Left forelimb (tissue), 1 donor: ENCODE data around the gene ADAM23.
"Not testable (repeated sequence)": the region's sequence is repeated elsewhere in the genome, so short reads cannot be mapped to it uniquely, and the experiment has no call there.

ENCODE experiments used
- DNase-seq: peaks from one replicate; pipeline ENCODE4 v3.0.0-alpha.2; 2018; ENCODE audit warnings: low spot score

Gene ADAM23, protein sequence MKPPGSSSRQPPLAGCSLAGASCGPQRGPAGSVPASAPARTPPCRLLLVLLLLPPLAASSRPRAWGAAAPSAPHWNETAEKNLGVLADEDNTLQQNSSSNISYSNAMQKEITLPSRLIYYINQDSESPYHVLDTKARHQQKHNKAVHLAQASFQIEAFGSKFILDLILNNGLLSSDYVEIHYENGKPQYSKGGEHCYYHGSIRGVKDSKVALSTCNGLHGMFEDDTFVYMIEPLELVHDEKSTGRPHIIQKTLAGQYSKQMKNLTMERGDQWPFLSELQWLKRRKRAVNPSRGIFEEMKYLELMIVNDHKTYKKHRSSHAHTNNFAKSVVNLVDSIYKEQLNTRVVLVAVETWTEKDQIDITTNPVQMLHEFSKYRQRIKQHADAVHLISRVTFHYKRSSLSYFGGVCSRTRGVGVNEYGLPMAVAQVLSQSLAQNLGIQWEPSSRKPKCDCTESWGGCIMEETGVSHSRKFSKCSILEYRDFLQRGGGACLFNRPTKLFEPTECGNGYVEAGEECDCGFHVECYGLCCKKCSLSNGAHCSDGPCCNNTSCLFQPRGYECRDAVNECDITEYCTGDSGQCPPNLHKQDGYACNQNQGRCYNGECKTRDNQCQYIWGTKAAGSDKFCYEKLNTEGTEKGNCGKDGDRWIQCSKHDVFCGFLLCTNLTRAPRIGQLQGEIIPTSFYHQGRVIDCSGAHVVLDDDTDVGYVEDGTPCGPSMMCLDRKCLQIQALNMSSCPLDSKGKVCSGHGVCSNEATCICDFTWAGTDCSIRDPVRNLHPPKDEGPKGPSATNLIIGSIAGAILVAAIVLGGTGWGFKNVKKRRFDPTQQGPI

GRCh38 chr2:206442833-206443734 lies at the start of gene ADAM23:
ADAM23 (plus strand) TSS chr2:206443532; CDS start chr2:206443867, 335 bp downstream.
- peak; percentile 84 for DNase-seq

GRCh38 chr2:206396211-206396610 lies 47.1 kb upstream of the ADAM23 start:
- DNase-seq, result no peak

- DNase-seq, result not testable (repeated sequence)
Observed at GRCh38 chr2:206402956-206403569, 40.3 kb upstream of the ADAM23 start.

- no peak for DNase-seq
Observed at GRCh38 chr2:206408323-206409320, 34.7 kb upstream of the ADAM23 start.

- DNase-seq, result no peak
Observed at GRCh38 chr2:206410714-206411113, 32.6 kb upstream of the ADAM23 start.

DNA sequence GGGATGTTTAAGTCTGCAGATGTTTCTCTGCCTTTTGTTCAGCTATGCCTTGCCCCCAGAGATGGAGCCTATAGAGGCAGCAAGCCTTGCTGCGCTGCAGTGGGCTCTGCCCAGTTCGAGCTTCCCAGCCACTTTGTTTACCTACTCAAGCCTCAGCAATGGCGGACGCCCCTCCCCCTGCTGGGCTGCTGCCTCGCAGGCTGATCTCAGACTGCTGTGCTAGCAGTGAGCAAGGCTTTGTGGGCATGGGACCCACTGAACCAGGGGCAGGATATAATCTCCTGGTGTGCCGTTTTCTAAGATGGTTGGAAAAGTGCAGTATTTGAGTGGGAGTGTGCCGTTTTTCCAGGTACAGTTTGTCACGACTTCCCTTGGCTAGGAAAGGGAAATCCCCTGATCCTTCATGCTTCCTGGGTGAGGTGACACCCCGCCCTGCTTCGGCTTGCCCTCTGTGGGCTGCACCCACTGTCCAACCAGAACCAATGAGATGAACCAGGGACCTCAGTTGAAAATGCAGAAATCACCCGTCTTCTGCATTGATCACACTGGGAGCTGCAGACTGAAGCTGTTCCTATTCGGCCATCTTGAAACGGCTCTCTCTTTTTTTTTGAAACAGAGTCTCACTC lies 27.6 kb upstream of the ADAM23 start:
- no peak for DNase-seq

DNA sequence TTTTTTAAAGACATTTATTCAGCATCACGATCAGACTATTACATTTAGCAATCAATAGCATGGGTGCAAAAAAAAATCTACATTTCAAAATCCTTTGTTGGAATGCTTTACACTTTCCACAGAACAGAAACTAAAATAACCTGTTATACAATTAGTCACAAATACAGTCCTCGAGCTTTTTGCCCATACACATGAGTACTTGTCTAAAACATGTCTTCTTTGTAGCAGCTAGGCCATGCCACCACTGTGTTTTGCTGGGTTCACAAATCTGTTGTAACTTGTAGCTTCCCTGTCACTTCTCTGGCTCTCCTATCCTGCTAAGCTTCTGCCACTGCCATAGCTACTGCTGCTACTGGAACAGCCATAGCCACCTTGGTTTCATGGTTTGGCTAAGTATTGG lies 24.4 kb upstream of the ADAM23 start:
- DNase-seq, result no peak

DNA sequence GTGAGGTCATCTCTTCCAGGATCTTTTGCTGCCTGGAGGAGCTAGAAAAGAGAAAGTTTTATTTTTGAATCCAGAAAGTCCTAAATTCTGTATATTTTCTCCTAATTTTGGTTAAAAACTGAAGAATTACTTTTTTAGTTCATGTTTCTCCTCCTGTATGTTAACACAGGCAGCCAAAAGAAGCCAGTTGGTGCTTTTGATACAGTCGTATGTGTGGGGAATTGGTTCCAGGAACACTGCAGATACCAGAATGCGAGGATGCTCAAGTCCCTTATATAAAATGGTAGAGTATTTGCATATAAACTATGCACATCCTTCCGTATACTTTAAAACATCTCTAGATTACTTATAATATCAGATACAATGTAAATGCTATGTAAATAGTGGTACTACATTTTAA lies 22.6 kb upstream of the ADAM23 start:
- no peak for DNase-seq

DNA sequence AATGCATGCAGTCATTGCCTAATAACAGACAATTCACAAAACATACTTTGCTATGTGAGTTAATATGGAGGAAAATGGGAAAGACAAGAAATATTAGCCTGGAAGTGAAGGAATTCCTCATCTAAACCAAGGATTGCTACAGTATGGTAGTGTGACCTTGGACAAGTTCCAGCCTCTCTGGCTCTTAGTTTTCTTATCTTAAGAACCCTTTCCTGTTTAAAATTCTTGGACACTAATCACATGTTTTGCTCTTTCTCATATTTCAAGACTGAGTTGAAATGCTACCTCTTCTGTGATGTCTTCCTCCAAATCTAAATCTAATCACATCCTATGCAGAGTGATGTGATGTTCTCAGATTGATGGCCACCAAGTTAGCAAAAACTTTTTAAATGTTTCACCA lies 20.8 kb upstream of the ADAM23 start:
- no peak for DNase-seq

DNA sequence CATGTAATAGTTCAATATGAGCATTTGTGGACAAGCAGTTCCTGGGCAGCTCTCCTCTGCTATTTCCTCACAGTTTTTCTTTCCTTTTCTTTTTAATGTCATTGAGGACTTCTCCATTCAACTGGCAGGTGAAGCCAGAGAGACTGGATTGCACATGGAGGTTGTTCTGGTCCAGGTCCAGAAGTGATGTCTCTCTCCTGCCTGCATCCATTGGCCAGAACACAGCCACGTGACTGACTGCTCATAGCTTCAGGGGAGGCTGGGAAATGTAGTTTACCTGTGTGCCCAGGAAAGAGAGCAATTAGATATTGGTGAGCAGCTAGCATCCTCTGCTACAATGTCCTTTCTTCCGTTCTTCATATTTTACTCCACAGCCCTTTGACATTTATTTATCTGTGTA lies 20.2 kb upstream of the ADAM23 start:
- no peak for DNase-seq

DNA sequence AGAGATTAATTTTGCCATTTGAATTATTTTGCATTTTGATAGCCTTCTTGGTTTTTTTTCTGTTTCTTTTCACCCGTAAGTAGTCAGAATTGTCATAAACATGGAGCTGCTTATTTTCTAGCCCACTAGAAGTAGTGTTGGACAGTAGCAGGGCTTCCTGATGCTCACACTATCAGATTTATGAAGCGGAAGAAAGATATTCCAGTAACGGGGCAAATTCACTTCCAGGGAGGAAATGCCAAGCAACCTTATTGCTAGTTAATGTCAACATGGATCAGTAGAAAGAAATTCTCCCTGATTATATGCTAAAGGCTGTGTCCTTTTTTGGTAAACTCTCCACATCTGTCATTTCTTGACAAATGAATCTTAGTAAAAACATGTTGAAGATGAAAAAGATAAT lies 19.2 kb upstream of the ADAM23 start:
- DNase-seq, result no peak

- no peak for DNase-seq
Observed at GRCh38 chr2:206428783-206429182, 14.5 kb upstream of the ADAM23 start.

- no peak for DNase-seq
Observed at GRCh38 chr2:206430452-206430851, 12.9 kb upstream of the ADAM23 start.

DNA sequence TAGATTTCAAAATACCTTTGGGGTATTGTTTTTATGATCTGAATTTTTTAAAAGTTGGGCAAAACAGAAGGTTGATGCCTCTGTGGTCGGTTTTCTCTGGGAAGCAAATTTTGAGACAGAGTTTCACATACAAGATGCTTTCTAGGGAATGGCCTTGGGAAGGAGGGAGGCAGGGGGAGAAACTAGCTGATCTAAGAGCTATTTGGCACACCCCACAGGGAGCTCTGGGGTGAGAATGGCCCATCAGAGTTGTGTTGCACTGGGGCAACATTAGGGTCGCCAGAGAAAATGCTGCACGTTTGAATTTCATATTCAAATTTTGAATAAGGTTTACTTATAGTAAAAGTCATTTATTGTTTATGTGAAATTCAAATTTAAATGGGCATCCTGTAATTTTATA lies 11.9 kb upstream of the ADAM23 start:
- no peak for DNase-seq

DNA sequence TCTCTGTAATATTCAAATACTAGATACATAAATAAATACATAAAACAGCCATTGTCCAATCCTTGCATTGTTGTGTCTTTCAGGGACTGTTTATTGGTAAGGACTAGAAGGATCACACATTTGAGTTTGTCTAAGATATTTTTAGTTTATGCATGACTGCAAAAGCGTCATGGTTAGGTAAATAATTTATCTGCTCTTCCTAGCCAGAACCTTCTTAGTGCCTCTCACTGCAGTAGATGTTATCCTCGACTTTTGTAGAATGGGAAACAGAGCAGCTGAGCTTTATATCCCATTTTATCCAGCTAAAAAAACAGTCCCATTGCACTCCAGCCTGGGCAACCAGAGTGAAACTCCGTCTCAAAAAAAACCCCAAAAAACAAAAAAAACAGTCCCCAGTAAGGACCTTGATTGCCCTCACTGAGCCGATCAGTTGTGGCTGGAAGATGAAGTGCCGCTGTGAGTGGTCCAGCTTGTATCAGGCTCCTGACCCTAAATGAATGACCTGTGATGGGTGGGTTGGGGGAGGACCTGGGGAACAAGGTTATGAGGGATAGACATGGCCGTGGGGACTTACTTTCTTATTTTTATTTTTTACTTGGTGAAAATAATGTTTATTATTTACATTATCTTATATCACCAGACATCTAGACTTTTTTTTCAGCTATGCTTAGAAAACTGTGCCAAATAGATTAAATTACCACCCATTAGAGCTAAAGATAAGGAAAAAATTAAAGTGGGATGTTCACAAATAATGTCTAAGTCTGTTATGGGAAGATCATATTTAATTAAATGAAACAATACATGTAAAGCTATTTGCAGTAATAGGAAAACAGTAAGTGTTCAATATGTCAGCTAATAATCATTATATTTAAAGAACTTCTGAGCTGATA lies 10.9 kb upstream of the ADAM23 start:
- no peak for DNase-seq

GRCh38 chr2:206433190-206433589 lies 10.1 kb upstream of the ADAM23 start:
- no peak for DNase-seq

DNA sequence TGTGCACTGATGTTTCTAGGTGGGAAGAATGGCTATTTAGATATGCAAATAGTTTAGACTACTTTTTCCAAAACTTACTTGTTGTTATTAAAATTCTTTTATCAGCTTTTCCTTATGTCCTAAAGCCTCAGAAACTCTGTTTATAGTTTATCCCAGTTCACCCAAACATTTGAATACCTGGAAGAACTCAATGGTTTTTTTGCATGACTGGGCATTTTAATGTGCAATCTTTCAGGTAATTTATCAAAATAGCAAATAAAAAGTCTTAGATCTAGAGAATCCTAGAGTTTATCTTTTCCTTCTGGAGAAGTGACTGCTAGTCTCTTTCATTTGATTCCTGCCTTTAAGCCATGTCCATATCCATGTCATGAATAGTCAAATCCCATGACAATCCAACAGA lies 9.6 kb upstream of the ADAM23 start:
- DNase-seq, result no peak

DNA sequence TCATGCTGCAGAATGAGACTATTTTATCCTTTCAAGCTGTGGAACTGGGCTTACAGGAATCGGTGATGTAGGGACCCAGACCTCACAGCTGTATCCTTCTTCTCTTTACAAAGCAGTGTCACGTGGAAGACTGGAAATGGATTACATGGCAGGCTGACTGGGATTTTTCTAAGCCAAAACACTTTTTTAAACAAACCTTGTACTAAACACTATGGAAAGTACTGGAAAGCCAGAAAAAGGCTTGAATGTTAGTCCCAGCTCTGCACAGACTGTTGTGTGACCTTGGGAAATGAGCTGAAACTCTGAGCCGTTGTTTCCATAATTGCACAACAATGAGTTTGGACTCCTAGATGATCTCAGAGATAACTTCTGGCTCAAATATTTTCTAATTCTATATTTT lies 7.6 kb upstream of the ADAM23 start:
- DNase-seq, result no peak

DNA sequence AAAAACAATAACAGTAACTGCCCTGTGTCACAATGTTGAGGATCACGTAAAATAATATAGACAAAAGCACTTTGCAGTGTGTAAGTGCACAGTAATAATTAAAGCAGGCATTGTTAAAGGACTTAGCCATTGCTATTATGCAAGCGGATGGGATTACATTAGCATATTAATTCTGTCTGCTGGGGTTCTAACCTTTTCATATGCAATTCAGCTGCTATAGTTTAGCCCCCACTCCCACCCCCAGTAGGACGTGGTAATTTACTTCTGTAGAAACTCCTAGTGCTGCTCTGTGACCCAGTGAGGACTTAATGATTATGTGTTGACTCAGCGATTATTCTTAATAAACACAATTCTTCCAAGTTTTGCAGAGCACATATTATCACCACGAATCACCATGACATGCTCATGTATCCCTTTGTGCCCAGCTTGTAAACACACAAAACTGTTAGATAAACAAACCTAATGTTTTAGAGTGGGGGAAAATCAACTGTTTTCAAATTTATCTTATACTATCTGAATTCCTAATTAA lies 5.1 kb upstream of the ADAM23 start:
- DNase-seq, result no peak
